Transverse colon (tissue), 4 donors: ENCODE results near the gene LRCOL1. TPM values are rescaled to one million over a fixed set of nuclear protein-coding genes. Genes with fewer than 3 reads are reported as not detected.

Source experiments
- DNase-seq: peaks from one replicate; pipeline ENCODE4 v3.0.0-alpha.2; 2019
- H3K27ac ChIP-seq, 4 donors: fragments of 200-600 bp; sonication (generic); 2 replicates each; pipeline ENCODE4 v1.5.1; 2016 to 2018; ENCODE audit warnings: inconsistent platforms in 4 of 4
- H3K27me3 ChIP-seq: fragments of 200-600 bp; sonication (generic); 2 replicates; pipeline ENCODE4 v1.5.1; 2017; ENCODE audit warnings: inconsistent platforms
- H3K36me3 ChIP-seq, 4 donors: fragments of 200-600 bp; sonication (generic); 2 replicates each; pipeline ENCODE4 v1.5.1; 2017 to 2019; ENCODE audit warnings: inconsistent platforms in 4 of 4
- H3K4me1 ChIP-seq, 4 donors: fragments of 200-600 bp; sonication (generic); 2 replicates each; pipeline ENCODE4 v1.5.1; 2017 to 2020; ENCODE audit warnings: inconsistent platforms in 4 of 4
- H3K4me3 ChIP-seq, 4 donors: fragments of 200-600 bp; sonication (generic); 1 replicate in 1 of 4; 2 replicates in 3 of 4; pipeline versions ENCODE4 v1.5.1 to v1.6.1; 2017 to 2019; ENCODE audit warnings: inconsistent platforms in 4 of 4
- H3K9me3 ChIP-seq, 2 donors: fragments of 200-600 bp; sonication (generic); 2 replicates each; pipeline ENCODE4 v1.5.1; 2017 to 2019; ENCODE audit warnings: inconsistent platforms in 2 of 2
- EP300 ChIP-seq: sonication (generic); formaldehyde crosslinking; IDR thresholded peaks from one replicate; pipeline ENCODE4 v1.6.1; 2017; ENCODE audit warnings: antibody characterized with exemption, low read depth
- POLR2A ChIP-seq: fragments of 450-650 bp; IDR thresholded peaks from one replicate; pipeline ENCODE4 v1.6.1; 2016; ENCODE audit warnings: antibody characterized with exemption, mild to moderate bottlenecking, moderate library complexity
- POLR2AphosphoS5 ChIP-seq, 3 donors: sonication (generic); formaldehyde crosslinking; IDR thresholded peaks; one replicate each; pipeline ENCODE4 v1.6.1; 2016; ENCODE audit warnings: antibody characterized with exemption in 3 of 3
- WGBS, 2 donors: methylation state at CpG; one replicate each; pipeline ENCODE4 v1.1.5; 2018; ENCODE audit warnings: low coverage in 1 of 2; 5-methylcytosine and 5-hydroxymethylcytosine counted together
- in situ Hi-C, 4 donors: fragments of 200-750 bp; cut with MboI; loops; one replicate each; pipeline versions ENCODE4 v1.15.0 to v1.15.1; 2017; ENCODE audit warnings: low sequenced_read_pairs in 3 of 4, low pct_ligation_motif_present in 1 of 4, low pct_unique_long_range_greater_than_20kb in 1 of 4
- intact Hi-C: fragments of 100-400 bp; cut with DNase I; formaldehyde crosslinking; loops from one replicate; pipeline ENCODE4 v1.15.1; 2023; ENCODE audit warnings: low total_unique reads
- total RNA-seq, 4 donors: library from RNA; depleted of rRNA; stranded (reverse); fragments of >200 nt; gene quantifications; one replicate each; pipeline ENCODE4 v1.1.0, GENCODE V29; 2016
- TF ChIP-seq, protein P1 (sequence below), 5 experiments: fragments of 200-600 bp in 3 of 5; fragments of 450-650 bp in 2 of 5; sonication (generic) in 3 of 5; IDR thresholded peaks; 1 replicate in 2 of 5; 2 replicates in 3 of 5; pipeline ENCODE4 v1.5.1; 2016 to 2017; ENCODE audit warnings: antibody characterized with exemption in 5 of 5, inconsistent platforms in 3 of 5, mild to moderate bottlenecking in 2 of 5, moderate library complexity in 1 of 5

Gene LRCOL1
- not detected for total RNA-seq

DNA sequence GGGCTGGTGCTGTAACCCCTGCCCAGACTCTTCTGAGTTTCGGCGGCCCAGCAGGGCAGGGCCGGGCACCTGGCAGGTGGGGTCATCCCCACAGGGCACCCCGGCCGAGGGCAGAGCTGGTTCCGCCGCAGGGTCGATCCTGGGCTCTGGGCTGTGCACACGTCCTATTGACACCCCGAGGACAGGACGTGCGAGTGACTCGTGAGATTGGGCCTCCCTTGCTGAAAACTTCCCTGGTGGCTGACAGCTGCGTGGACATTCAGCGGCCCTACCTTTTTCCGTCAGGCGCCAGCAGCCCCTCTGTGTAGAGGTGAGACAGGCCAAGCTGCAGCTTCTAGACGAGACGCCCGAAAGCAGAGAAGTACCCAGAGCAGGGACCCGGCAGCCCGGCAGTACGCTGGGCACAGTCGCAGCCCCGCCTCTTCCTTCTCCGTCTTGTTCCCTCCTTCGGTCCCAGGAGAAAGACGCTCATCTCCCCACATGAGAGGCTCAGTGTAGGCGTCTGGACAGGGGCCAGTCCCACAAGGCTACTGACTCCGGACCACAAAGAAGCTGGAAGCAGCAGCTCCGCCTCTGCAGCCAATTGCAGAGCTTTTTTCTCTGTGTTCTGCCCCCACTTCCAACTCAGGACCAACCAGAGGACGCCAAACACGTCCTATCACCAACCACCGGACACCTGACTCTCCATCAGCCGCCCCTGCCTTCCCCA lies at the start of gene LRCOL1:
Gene LRCOL1, minus strand, starts transcription at position 532 of the 709 bp plus-strand sequence. CDS start 4,331 bp downstream, outside the sequence.
- Histone ChIP-seq H3K4me1 (peaks cover 0 to 9% (median 0%) of the 10 kb centered on the region in 4 donors), H3K27me3 (peaks cover 63% of the 10 kb centered on the region), H3K9me3 (no peaks in the 10 kb centered on the region), H3K36me3 (no peaks in the 10 kb centered on the region), H3K4me3 (peak within 1 kb of the TSS in 1 of 4 donors; percentile 25), H3K27ac (no peak within 1 kb of the TSS)
- 35% methylated on average over 34 of the region's 35 CpGs; no CpG with 5 or more reads in 1 of the 2 donors for WGBS, 2 donors
- intact Hi-C loops (no loop called here), in situ Hi-C loops (loop anchor here (10.0 to 25.0 kb wide), 2 partner anchors 185 to 198 kb away; no protein-coding TSS in a partner anchor)
- TF ChIP-seq EP300: no peak
- no peak for TF ChIP-seq POLR2A
- no peak for TF ChIP-seq POLR2AphosphoS5 (IDR thresholded peaks at IDR 0.05)
- TF ChIP-seq, protein P1, sequence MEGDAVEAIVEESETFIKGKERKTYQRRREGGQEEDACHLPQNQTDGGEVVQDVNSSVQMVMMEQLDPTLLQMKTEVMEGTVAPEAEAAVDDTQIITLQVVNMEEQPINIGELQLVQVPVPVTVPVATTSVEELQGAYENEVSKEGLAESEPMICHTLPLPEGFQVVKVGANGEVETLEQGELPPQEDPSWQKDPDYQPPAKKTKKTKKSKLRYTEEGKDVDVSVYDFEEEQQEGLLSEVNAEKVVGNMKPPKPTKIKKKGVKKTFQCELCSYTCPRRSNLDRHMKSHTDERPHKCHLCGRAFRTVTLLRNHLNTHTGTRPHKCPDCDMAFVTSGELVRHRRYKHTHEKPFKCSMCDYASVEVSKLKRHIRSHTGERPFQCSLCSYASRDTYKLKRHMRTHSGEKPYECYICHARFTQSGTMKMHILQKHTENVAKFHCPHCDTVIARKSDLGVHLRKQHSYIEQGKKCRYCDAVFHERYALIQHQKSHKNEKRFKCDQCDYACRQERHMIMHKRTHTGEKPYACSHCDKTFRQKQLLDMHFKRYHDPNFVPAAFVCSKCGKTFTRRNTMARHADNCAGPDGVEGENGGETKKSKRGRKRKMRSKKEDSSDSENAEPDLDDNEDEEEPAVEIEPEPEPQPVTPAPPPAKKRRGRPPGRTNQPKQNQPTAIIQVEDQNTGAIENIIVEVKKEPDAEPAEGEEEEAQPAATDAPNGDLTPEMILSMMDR (IDR thresholded peaks at IDR 0.05): no peak
- no peak for DNase-seq

DNA sequence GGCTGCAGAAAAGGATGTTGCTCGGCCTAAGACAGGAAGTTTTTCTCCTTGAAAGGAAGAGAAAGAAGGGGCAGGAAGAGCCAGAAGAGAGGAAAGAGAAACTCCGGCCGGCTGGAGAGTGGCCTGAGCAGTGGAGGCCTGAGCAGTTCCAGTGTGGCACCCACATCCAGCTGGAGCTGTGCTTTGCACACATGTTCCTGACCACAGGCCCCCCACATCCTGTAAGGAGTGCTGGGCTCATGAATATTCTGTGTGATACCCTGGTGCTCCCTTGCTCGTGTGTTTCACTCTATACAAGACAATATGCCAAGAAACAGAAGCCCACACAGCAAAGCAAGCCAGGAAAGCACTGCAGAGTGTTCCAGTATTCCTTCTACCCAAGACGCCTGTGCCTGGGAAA lies 49.7 kb upstream of the LRCOL1 start:
- H3K36me3 ChIP-seq: peaks cover 0 to 42% (median 16%) of the 10 kb centered on the region in 4 donors
- no peak for TF ChIP-seq EP300
- TF ChIP-seq POLR2AphosphoS5 (IDR thresholded peaks at IDR 0.05): no peak
- TF ChIP-seq, protein P1 (IDR thresholded peaks at IDR 0.05): no peak
- no peaks in the 10 kb centered on the region for H3K9me3 ChIP-seq
- in situ Hi-C loops: no loop called here
- WGBS, 2 donors: 67 to 85% methylated on average over 2 to 5 of the region's 5 CpGs
- H3K27ac ChIP-seq: no peak overlapping the region
- no peaks in the 10 kb centered on the region for H3K27me3 ChIP-seq
- intact Hi-C loops: no loop called here
- H3K4me3 ChIP-seq: no peak overlapping the region
- no peaks in the 10 kb centered on the region for H3K4me1 ChIP-seq
- DNase-seq: no peak

DNA sequence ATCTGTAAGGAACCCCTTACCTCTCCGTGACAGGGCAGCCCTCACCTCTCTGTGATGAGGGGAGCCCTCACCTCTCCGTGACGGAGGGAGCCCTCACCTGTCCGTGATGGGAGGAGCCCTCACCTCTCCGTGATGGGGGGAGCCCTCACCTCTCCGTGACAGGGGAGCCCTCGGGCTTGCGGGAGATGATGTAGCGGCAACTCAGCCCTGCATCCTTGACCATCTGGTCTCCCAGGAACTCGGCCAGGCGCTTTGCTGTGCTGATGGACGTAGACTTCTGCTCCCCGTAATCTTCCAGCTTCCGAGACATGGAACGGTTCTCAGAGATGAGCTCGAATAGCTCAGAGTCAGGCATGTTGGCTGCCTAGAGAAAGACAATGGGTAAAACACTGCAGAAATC lies 48.8 kb upstream of the LRCOL1 start:
- no peak overlapping the region for H3K4me3 ChIP-seq
- TF ChIP-seq, protein P1 (IDR thresholded peaks at IDR 0.05): no peak
- no peak for TF ChIP-seq POLR2A
- TF ChIP-seq POLR2AphosphoS5 (IDR thresholded peaks at IDR 0.05): no peak
- no peak for TF ChIP-seq EP300
- peaks cover 0 to 42% (median 20%) of the 10 kb centered on the region in 4 donors for H3K36me3 ChIP-seq
- WGBS, 2 donors: 93% methylated on average over 16 of the region's 16 CpGs; no CpG with 5 or more reads in 1 of the 2 donors
- intact Hi-C loops (no loop called here), in situ Hi-C loops (no loop called here)
- H3K4me1 ChIP-seq: no peaks in the 10 kb centered on the region
- H3K9me3 ChIP-seq: no peaks in the 10 kb centered on the region
- DNase-seq: no peak
- H3K27ac ChIP-seq: no peak overlapping the region
- no peaks in the 10 kb centered on the region for H3K27me3 ChIP-seq

DNA sequence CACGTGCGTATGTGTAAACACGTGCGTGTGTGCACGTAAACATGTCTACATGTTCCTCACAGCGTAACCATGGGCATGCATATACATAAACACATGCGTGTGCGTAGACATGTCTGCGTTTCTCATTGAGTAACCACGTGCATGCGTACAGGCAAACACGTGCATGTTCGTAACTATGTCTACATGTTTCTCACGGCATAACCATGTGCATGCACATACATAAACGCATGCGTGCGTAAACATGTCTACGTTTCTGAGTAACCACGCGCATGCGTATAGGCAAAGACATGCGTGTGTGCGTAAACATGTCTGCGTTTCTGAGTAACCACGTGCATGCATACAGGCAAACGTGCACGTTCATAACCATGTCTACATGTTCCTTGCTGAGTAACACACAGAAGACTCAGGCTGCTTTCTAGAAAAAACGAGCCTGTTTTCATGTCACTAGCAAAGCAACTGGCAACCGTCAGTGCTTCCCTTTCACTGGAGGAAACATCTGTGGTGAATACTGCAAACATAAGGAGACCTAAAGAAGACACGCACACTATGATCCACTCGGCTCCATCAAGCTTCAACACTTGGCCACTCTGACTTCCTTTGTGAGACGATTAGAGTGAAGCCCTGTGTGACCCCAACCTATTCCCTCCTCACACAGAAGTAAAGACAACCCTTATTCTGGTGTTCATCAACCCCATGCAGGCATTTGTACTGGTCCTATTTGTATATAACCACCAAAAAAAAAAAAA lies 47.9 kb upstream of the LRCOL1 start:
- intact Hi-C loops: no loop called here
- Histone ChIP-seq H3K4me1 (no peaks in the 10 kb centered on the region), H3K27me3 (no peaks in the 10 kb centered on the region), H3K27ac (no peak overlapping the region), H3K4me3 (no peak overlapping the region), H3K9me3 (no peaks in the 10 kb centered on the region), H3K36me3 (peaks cover 0 to 42% (median 20%) of the 10 kb centered on the region in 4 donors)
- 91 to 93% methylated on average over 23 to 32 of the region's 32 CpGs for WGBS, 2 donors
- no peak for DNase-seq
- in situ Hi-C loops: no loop called here
- TF ChIP-seq, protein P1 (IDR thresholded peaks at IDR 0.05): no peak
- TF ChIP-seq EP300 (no peak), POLR2AphosphoS5 (IDR thresholded peaks at IDR 0.05) (no peak)
